Measurements from ENCODE around the gene LSM12.
"Not testable (repeated sequence)": the region's sequence is repeated elsewhere in the genome, so short reads cannot be mapped to it uniquely, and the experiment has no call there.

DNA sequence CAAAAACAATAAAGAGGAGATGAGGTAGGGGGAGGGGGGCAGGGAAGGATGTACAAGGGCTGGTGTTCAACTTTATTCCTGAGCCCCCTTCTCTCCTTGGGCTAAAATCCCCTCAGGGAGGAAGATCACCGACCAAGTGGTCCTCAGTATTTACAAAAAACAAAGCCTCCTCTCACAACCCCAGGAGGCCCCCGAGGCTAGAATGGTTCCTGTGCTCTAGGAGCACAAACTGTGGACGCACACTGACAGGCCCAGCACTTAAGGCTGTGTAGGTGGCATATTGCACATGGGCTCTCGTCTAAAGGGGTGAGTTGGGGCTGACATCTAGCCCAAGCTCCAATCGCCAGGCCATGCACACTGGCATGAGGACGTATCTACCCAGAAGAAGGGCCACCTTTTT, 35.4 kb upstream of the LSM12 start:
- not testable (repeated sequence) for TF ChIP-seq CTCF (IDR thresholded peaks at IDR 0.05; ENCODE audit: low read depth, low read length, poor library complexity, severe bottlenecking); EZH2phosphoT487 (IDR thresholded peaks at IDR 0.05; ENCODE audit: borderline replicate concordance, low read length)
